K562 (cell line): Measurements from ENCODE around the gene ZNF155. TPM values are rescaled to one million over a fixed set of nuclear protein-coding genes. Genes with fewer than 3 reads are reported as not detected.

Source experiments
- CEBPB ChIP-seq: fragments of 450-650 bp; IDR thresholded peaks from 2 replicates; pipeline ENCODE4 v1.6.1; 2016; ENCODE audit warnings: missing genetic modification characterization, missing compliant biosample characterization
- CHD1 ChIP-seq: fragments of 200-600 bp; sonication (generic); IDR thresholded peaks from one replicate; pipeline ENCODE4 v1.6.1; 2012; ENCODE audit warnings: mild to moderate bottlenecking, moderate library complexity, low read length, inconsistent platforms
- ETS1 ChIP-seq: conservative IDR thresholded peaks from 2 replicates; pipeline ENCODE4 v1.6.1; 2011; ENCODE audit warnings: low read depth, mild to moderate bottlenecking, low read length; ENCODE audit not compliant: control insufficient read depth
- GABPB1 ChIP-seq: sonication (generic); formaldehyde crosslinking; IDR thresholded peaks from 2 replicates; pipeline ENCODE4 v1.8.0; 2022; ENCODE audit warnings: mild to moderate bottlenecking, missing genetic modification reagents
- MLLT1 ChIP-seq, 2 experiments: fragments of 450-650 bp; IDR thresholded peaks; 2 replicates each; pipeline ENCODE4 v1.6.1; 2016
- NFRKB ChIP-seq: fragments of 450-650 bp; IDR thresholded peaks from 2 replicates; pipeline ENCODE4 v1.6.1; 2016; ENCODE audit warnings: low read depth
- NR2C2 ChIP-seq, 2 experiments: fragments of 200-800 bp in 1 of 2; sonication (Bioruptor generic) in 1 of 2; sonication (generic) in 1 of 2; formaldehyde crosslinking in 1 of 2; IDR thresholded peaks; 2 replicates each; pipeline versions ENCODE4 v1.6.1 to v1.8.0; 2016 to 2022; ENCODE audit warnings: mild to moderate bottlenecking in 1 of 2, missing compliant biosample characterization in 1 of 2, missing genetic modification characterization in 1 of 2, missing genetic modification reagents in 1 of 2
- NRF1 ChIP-seq, 2 experiments: fragments of 450-650 bp; IDR thresholded peaks in 1 of 2; conservative IDR thresholded peaks in 1 of 2; 2 replicates each; pipeline ENCODE4 v1.6.1; 2014; ENCODE audit warnings: mild to moderate bottlenecking in 2 of 2
- PHF20 ChIP-seq: fragments of 450-650 bp; IDR thresholded peaks from 2 replicates; pipeline ENCODE4 v1.6.1; 2018; ENCODE audit not compliant: partially characterized antibody
- POLR2B ChIP-seq: fragments of 450-650 bp; IDR thresholded peaks from 2 replicates; pipeline ENCODE4 v1.6.1; 2018; ENCODE audit warnings: low read depth; ENCODE audit not compliant: partially characterized antibody
- POLR2H ChIP-seq: IDR thresholded peaks from 2 replicates; pipeline ENCODE4 v1.6.1; 2016; ENCODE audit warnings: missing genetic modification characterization, low read depth, mild to moderate bottlenecking, control low read depth, missing compliant biosample characterization, moderate library complexity
- RBBP5 ChIP-seq: fragments of 200-600 bp; sonication (generic); IDR thresholded peaks from 2 replicates; pipeline ENCODE4 v1.6.1; 2012; ENCODE audit warnings: borderline replicate concordance, mild to moderate bottlenecking, low read length, control low read depth, inconsistent platforms; ENCODE audit not compliant: insufficient read depth, poor library complexity, severe bottlenecking
- RHOXF2B ChIP-seq: fragments of 250-450 bp; sonication (Bioruptor Pico); conservative IDR thresholded peaks from 2 replicates; pipeline ENCODE4 v1.5.1; 2021
- SIX5 ChIP-seq, 2 experiments: IDR thresholded peaks; 2 replicates each; pipeline ENCODE4 v1.6.1; 2011; ENCODE audit warnings: low read length in 2 of 2, borderline replicate concordance in 1 of 2, low read depth in 1 of 2, mild to moderate bottlenecking in 1 of 2, moderate library complexity in 1 of 2; ENCODE audit not compliant: insufficient read depth in 1 of 2
- SMARCC2 ChIP-seq: fragments of 450-650 bp; IDR thresholded peaks from 2 replicates; pipeline ENCODE4 v1.6.1; 2017; ENCODE audit warnings: antibody characterized with exemption, moderate library complexity, mild to moderate bottlenecking, low read depth
- SPI1 ChIP-seq: IDR thresholded peaks from 2 replicates; pipeline ENCODE4 v1.6.1; 2011; ENCODE audit warnings: low read depth, low read length, control low read depth, borderline replicate concordance
- TRIM24 ChIP-seq, 2 experiments: fragments of 450-650 bp; IDR thresholded peaks; 2 replicates each; pipeline ENCODE4 v1.6.1; 2016
- ZBTB12 ChIP-seq: fragments of 250-450 bp; sonication (Bioruptor Pico); IDR thresholded peaks from 2 replicates; pipeline ENCODE4 v1.4.0; 2020
- ZFP1 ChIP-seq: fragments of 450-650 bp; formaldehyde crosslinking; IDR thresholded peaks from 2 replicates; pipeline ENCODE4 v1.4.0; 2020; ENCODE audit warnings: mild to moderate bottlenecking, mixed read lengths
- ZNF12 ChIP-seq: sonication (generic); formaldehyde crosslinking; IDR thresholded peaks from 2 replicates; pipeline ENCODE4 v1.4.0; 2020; ENCODE audit warnings: mild to moderate bottlenecking, missing genetic modification reagents
- polyA plus RNA-seq, 8 experiments: library from polyadenylated mRNA; depleted of rRNA in 4 of 8; stranded (reverse) in 5 of 8; unstranded in 3 of 8; fragments of >200 nt; fragmentation: Nextera tagmentation in 2 of 8; fragmentation: Illumina TruSeq in 1 of 8; extraction: Ambion mirVana in 2 of 8; extraction: Trizol in 1 of 8; gene quantifications; 2 replicates each; pipeline versions ENCODE4 v1.2.1 to v1.2.3, GENCODE V29; 2011 to 2014; ENCODE audit warnings: inconsistent platforms in 1 of 8, missing spikeins in 1 of 8
- total RNA-seq, 7 experiments: library from RNA; depleted of rRNA in 6 of 7; stranded (reverse); fragments of >200 nt in 6 of 7; fragmentation: Illumina TruSeq in 2 of 7; extraction: Trizol in 2 of 7; gene quantifications; 2 replicates each; pipeline versions ENCODE4 v1.2.1 to v1.2.3, GENCODE V29; 2011 to 2021; ENCODE audit warnings: low replicate concordance in 1 of 7

The ZNF155 gene
- total and polyA plus RNA-seq, 9 of the 15 experiments (the other 6 are each of a cell fraction or from before 2014, with no cell fraction given) = 0.09 to 0.76 (median 0.37) TPM

GRCh38 chr19:44025217-44025936, 41.4 kb downstream of the ZNF155 start, which contains the start of gene ZNF222 (continued):
- TF ChIP-seq SMARCC2 = no peak
- no peak for TF ChIP-seq NFRKB
- TF ChIP-seq ZNF12 (CRISPR knock-in tag) = no peak
- peak; percentile 47 for TF ChIP-seq PHF20
- TF ChIP-seq CHD1 = peak; percentile 61
- TF ChIP-seq ETS1 = peak; percentile 77; the same call in 1 of the 2 replicates
- TF ChIP-seq POLR2H = 0 out of 2 replicates have a peak, but pooled peaks have one; percentile 34
- peak; percentile 57 for TF ChIP-seq POLR2B
- peak; percentile 48; the same call in 1 of the 2 replicates for TF ChIP-seq SPI1
- 0 out of 4 replicates have a peak, but pooled peaks of 1 of the 2 experiments have one; percentile 7 for TF ChIP-seq TRIM24 (IDR thresholded peaks at IDR 0.05)
- TF ChIP-seq NR2C2 (CRISPR knock-in tag; IDR thresholded peaks at IDR 0.05) = no peak
- peak; percentile 87 for TF ChIP-seq NR2C2 (tag; IDR thresholded peaks at IDR 0.05)
- TF ChIP-seq ZBTB12 (CRISPR knock-in tag) = peak; percentile 83
- TF ChIP-seq GABPB1 (CRISPR knock-in tag) = peak; percentile 90
- TF ChIP-seq NRF1 (conservative IDR thresholded peaks at IDR 0.05 in 1 of 2, IDR thresholded peaks at IDR 0.05 in 1 of 2) = peak; percentile 38 to 51; a peak in 1 of 4 replicates
- no peak for TF ChIP-seq ZFP1 (CRISPR knock-in tag)
- peak; percentile 45 for TF ChIP-seq RBBP5
- TF ChIP-seq SIX5 (IDR thresholded peaks at IDR 0.05; ENCODE audit: borderline replicate concordance in 1 of 2, insufficient read depth in 1 of 2, low read depth in 1 of 2, low read length in 2 of 2) = peak; percentile 61 to 68; a peak in 3 of 4 replicates
- no peak for TF ChIP-seq RHOXF2B (CRISPR knock-in tag)
- peak; percentile 56 for TF ChIP-seq CEBPB (tag)
- TF ChIP-seq MLLT1 (IDR thresholded peaks at IDR 0.05) = no peak
